ENCODE results near the gene HEATR9.

The HEATR9 gene

DNA sequence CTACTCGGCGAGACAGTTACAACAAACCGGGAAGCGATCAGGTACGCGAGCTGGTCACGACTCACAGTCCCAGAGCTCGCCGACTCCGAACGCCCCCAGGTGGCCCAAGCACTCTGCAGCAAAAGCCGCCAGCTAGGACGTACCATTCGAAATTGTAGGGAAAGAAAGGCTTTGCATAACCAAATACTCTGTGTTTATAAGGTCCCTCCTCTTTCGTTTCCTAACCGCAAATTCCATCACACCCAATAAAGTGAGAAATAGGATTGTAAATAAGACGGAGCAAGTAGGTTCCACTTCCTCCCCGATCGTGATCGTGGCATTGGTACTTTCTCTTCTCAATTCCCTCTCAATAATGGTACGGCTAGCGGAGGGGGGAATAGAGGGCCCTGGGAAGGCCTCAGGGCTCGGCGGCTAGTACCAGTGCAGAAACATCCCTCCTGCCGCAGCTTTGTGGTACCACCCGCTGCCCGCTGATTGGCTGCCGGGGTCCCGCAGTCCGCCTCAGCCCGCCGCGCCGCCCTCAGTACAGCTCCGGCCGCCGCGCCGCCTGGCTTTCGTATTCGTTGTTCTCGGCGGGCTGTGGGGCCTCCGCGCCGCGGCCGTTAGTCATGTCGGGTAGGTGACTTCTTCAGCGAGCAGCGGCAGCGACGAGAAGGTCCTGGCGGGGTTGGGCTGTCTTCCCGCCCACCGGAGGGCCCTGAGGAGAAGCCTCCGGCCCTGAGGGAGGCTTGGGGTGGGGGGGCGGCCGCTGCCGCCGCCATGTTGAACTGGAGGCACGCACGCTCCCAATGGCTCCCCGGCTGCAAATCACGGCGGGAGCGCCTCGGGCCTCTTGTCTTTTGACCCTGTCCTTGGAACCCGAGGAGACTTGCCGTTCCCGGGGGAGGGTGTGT is 59.5 kb downstream of the HEATR9 start, which contains the start of gene TAF15:
Gene TAF15 (plus strand): TSS at position 523 of the 893 bp plus-strand sequence. CDS start 86 bp downstream, at position 609.
- peak; percentile 93 for DNase-seq (ENCODE audit: low read depth)

GRCh38 chr17:35808240-35808961 is 60.3 kb downstream of the HEATR9 start:
- no peak for DNase-seq (ENCODE audit: low read depth)

GRCh38 chr17:35807371-35808144 is 61.1 kb downstream of the HEATR9 start:
- no peak for DNase-seq (ENCODE audit: low read depth)
